Amygdala (tissue), 56 donors: ENCODE results near the gene HDAC9.
"Not testable (repeated sequence)": the region's sequence is repeated elsewhere in the genome, so short reads cannot be mapped to it uniquely, and the experiment has no call there.

ENCODE experiments used
- DNase-seq, 56 donors: peaks; one replicate each; lab custom pipeline; 2025; lab: John Stamatoyannopoulos, UW

The HDAC9 gene

GRCh38 chr7:18993933-18994668 lies 498.6 kb downstream of the HDAC9 start:
- DNase-seq: no peak

- DNase-seq: peak in 1 of 56 donors; percentile 4
Observed at GRCh38 chr7:18995270-18995671, 499.7 kb downstream of the HDAC9 start.

GRCh38 chr7:18995811-18996426 lies 500.4 kb downstream of the HDAC9 start:
- no peak for DNase-seq

GRCh38 chr7:18996583-18996982 lies 501.0 kb downstream of the HDAC9 start:
- no peak for DNase-seq

- no peak for DNase-seq
Observed at GRCh38 chr7:18997477-18998150, 502.1 kb downstream of the HDAC9 start.

GRCh38 chr7:19000410-19000809 lies 504.9 kb downstream of the HDAC9 start:
- DNase-seq: no peak

GRCh38 chr7:19001854-19002253 lies 506.3 kb downstream of the HDAC9 start:
- DNase-seq: no peak

- no peak for DNase-seq
Observed at GRCh38 chr7:19009241-19009935, 513.8 kb downstream of the HDAC9 start.

- DNase-seq: no peak
Observed at GRCh38 chr7:19009936-19010280, 514.4 kb downstream of the HDAC9 start.

- DNase-seq: no peak
Observed at GRCh38 chr7:19011212-19011611, 515.7 kb downstream of the HDAC9 start.

GRCh38 chr7:19015098-19015497 lies 519.5 kb downstream of the HDAC9 start:
- DNase-seq: no peak

- no peak for DNase-seq
Observed at GRCh38 chr7:19016140-19016539, 520.6 kb downstream of the HDAC9 start.

GRCh38 chr7:19017374-19017773 lies 521.8 kb downstream of the HDAC9 start:
- DNase-seq: no peak

- no peak for DNase-seq
Observed at GRCh38 chr7:19020062-19020461, 524.5 kb downstream of the HDAC9 start.

- DNase-seq: no peak
Observed at GRCh38 chr7:19020711-19021110, 525.2 kb downstream of the HDAC9 start.

GRCh38 chr7:19023477-19023876 lies 527.9 kb downstream of the HDAC9 start:
- no peak for DNase-seq

- no peak for DNase-seq
Observed at GRCh38 chr7:19024261-19024660, 528.7 kb downstream of the HDAC9 start.

- no peak for DNase-seq
Observed at GRCh38 chr7:19026888-19027287, 531.3 kb downstream of the HDAC9 start.

- no peak for DNase-seq
Observed at GRCh38 chr7:19030281-19030680, 534.7 kb downstream of the HDAC9 start.

GRCh38 chr7:19032942-19033341 lies 537.4 kb downstream of the HDAC9 start:
- not testable (repeated sequence) for DNase-seq

- no peak for DNase-seq
Observed at GRCh38 chr7:19051767-19052375, 556.3 kb downstream of the HDAC9 start.
